Measurements from ENCODE around the gene CCDC88C.
A peak's percentile ranks its signal among the peaks of the same experiment; 100 is the strongest.
"Not testable (repeated sequence)": the region's sequence is repeated elsewhere in the genome, so short reads cannot be mapped to it uniquely, and the experiment has no call there.

CCDC88C gene

GRCh38 chr14:91429385-91429784 lies 11.8 kb upstream of the CCDC88C start:
- no peak for TF ChIP-seq CTCF (IDR thresholded peaks at IDR 0.05; ENCODE audit: insufficient read depth, low read length, missing control alignments)
- ChIA-PET POLR2A (no interaction called here), CTCF (interaction anchor here (0.6 to 1.3 kb wide), 3 partner anchors 10 to 256 kb away, joined by 3 read pairs; no protein-coding TSS in a partner anchor)
- DNase-seq (ENCODE audit: low read depth, low spot score), result no peak
- no peak overlapping the region for H3K4me3 ChIP-seq (ENCODE audit: low read depth, low read length)

GRCh38 chr14:91428931-91429330 lies 11.3 kb upstream of the CCDC88C start:
- DNase-seq (ENCODE audit: low read depth, low spot score); H3K4me3 ChIP-seq (ENCODE audit: low read depth, low read length); POLR2A ChIA-PET: not testable (repeated sequence)
- CTCF ChIA-PET, result interaction anchor here (0.6 to 1.3 kb wide), 3 partner anchors 10 to 255 kb away, joined by 3 read pairs; no protein-coding TSS in a partner anchor

GRCh38 chr14:91425531-91425944 lies 7.9 kb upstream of the CCDC88C start:
- POLR2A ChIA-PET; H3K4me3 ChIP-seq (ENCODE audit: low read depth, low read length); DNase-seq (ENCODE audit: low read depth, low spot score): not testable (repeated sequence)
- CTCF ChIA-PET, result interaction anchor here (1.5 to 2.2 kb wide), 2 partner anchors 101 to 102 kb away, joined by 4 to 9 read pairs; no protein-coding TSS in a partner anchor

- TF ChIP-seq CTCF (IDR thresholded peaks at IDR 0.05; ENCODE audit: insufficient read depth, low read length, missing control alignments), result no peak
- ChIA-PET CTCF (interaction anchor here (1.5 to 2.2 kb wide), 2 partner anchors 100 to 102 kb away, joined by 4 to 9 read pairs; no protein-coding TSS in a partner anchor), POLR2A (no interaction called here)
- H3K4me3 ChIP-seq (ENCODE audit: low read depth, low read length), result no peak overlapping the region
- no peak for DNase-seq (ENCODE audit: low read depth, low spot score)
Measured at GRCh38 chr14:91424813-91425530, 7.4 kb upstream of the CCDC88C start.

- CTCF ChIA-PET, result interaction anchor here (1.1 to 5.6 kb wide), 2 partner anchors 97 to 247 kb away, joined by 3 to 97 read pairs; no protein-coding TSS in a partner anchor
- H3K4me3 ChIP-seq (ENCODE audit: low read depth, low read length), result no peak overlapping the region
- no peak for TF ChIP-seq CTCF (IDR thresholded peaks at IDR 0.05; ENCODE audit: insufficient read depth, low read length, missing control alignments)
- no peak for DNase-seq (ENCODE audit: low read depth, low spot score)
- POLR2A ChIA-PET, result no interaction called here
Measured at GRCh38 chr14:91420686-91421085, 3.1 kb upstream of the CCDC88C start.

- H3K4me3 ChIP-seq (ENCODE audit: low read depth, low read length), result peak overlapping the region; percentile 29; the same call in 1 of the 2 replicates
- ChIA-PET POLR2A (no interaction called here), CTCF (interaction anchor here (0.6 to 5.6 kb wide), 10 partner anchors 10 to 525 kb away, joined by 3 to 97 read pairs (median 3); no protein-coding TSS in a partner anchor)
- no peak for TF ChIP-seq CTCF (IDR thresholded peaks at IDR 0.05; ENCODE audit: insufficient read depth, low read length, missing control alignments)
- DNase-seq (ENCODE audit: low read depth, low spot score), result no peak
Measured at GRCh38 chr14:91419451-91419850, 1.8 kb upstream of the CCDC88C start.

- DNase-seq (ENCODE audit: low read depth, low spot score), result no peak
- no peak for TF ChIP-seq CTCF (IDR thresholded peaks at IDR 0.05; ENCODE audit: insufficient read depth, low read length, missing control alignments)
- ChIA-PET POLR2A (no interaction called here), CTCF (interaction anchor here (0.7 to 5.6 kb wide), 10 partner anchors 10 to 524 kb away, joined by 3 to 97 read pairs (median 4); no protein-coding TSS in a partner anchor)
- H3K4me3 ChIP-seq (ENCODE audit: low read depth, low read length), result peak overlapping the region; percentile 29
Measured at GRCh38 chr14:91419044-91419397, 1.4 kb upstream of the CCDC88C start.

Data from AG04449 (cell line).